Measurements from ENCODE around the gene RGR. TPM values are rescaled to one million over a fixed set of nuclear protein-coding genes. Genes with fewer than 3 reads are reported as not detected.
"Not testable (repeated sequence)": the region's sequence is repeated elsewhere in the genome, so short reads cannot be mapped to it uniquely, and the experiment has no call there.

The RGR gene
- total RNA-seq, 2 experiments from 2014 or later: not detected

DNA sequence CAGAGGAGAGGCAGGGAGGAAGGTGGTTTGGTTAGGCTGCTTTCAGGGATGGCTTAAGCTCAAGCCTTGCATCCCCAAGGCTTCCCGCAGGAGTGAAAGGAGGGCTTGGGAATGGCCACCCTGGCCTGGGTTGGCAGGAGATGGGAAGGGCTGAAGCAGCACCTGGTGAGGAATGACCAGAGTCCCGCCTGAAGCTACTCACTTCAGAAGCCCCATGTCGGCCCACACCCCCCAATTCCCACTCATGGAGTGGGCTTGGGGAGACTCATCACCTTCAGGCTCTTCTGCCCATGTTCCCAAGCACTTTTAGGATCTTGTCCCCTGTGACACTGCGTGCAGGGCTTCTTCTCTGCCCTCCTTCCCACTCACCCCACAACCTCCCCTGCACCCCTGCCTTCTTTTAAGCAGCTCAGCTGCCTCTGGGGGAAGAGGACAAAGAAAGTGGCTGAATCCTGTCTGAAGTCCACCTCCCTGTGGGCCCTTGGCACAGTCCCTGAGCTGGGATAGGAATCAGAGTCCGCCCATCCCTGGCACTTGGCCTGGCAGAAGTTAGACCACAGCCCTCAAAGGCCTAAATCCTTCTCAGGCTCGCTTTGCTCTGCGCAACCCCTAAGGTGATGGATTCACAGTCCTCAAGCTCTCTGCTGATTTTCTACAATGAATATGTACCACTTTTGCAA is 16.5 kb downstream of the RGR start:
- no peak for DNase-seq
- Mint-ChIP-seq H3K27ac (no peak overlapping the region), H3K36me3 (no peaks in the 10 kb centered on the region), H3K9me3 (no peaks in the 10 kb centered on the region), H3K4me3 (no peak overlapping the region), H3K4me1 (peaks cover 12% of the 10 kb centered on the region), H3K27me3 (peaks cover 35% of the 10 kb centered on the region)

DNA sequence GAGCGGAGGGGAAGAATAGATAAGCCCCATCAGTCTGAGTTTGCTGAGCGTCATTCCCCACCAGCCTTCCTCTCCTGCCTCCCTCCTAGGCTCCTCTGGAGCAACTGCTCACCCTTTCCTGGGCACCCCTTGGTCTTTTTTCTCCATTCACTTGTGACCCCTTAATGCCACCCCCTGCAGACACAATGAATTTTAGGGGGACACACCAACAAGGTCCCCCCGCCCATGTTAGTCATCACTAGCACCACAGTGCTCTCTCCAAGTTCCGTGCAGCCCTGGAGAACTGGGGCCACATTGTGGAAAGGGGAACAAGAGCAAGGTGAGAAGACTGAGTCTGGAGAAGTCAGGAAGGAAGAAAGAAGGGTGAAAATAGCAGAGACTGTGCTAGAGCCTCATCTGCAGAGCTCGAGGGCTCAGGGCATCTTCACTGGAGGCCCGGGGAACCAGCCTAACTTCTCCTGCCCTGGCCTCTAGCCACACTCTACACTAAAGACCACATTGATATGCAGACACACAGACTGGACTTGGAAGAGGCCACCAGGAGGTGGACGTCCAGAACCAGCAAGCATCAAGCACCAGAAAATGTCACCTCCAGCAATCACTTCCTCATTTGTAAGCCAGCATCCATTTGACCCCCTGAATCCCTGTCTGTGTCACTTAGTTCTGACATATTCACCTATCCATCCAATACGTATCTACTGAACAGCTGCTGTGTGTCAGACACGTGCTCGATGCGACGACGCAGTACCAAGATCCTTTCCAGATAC is 17.5 kb downstream of the RGR start:
- no peaks in the 10 kb centered on the region for H3K36me3 Mint-ChIP-seq
- no peak for DNase-seq
- no peak overlapping the region for H3K27ac Mint-ChIP-seq
- peaks cover 27% of the 10 kb centered on the region for H3K27me3 Mint-ChIP-seq
- H3K4me1 Mint-ChIP-seq: peaks cover 9% of the 10 kb centered on the region
- H3K9me3 Mint-ChIP-seq: no peaks in the 10 kb centered on the region
- H3K4me3 Mint-ChIP-seq: no peak overlapping the region

DNA sequence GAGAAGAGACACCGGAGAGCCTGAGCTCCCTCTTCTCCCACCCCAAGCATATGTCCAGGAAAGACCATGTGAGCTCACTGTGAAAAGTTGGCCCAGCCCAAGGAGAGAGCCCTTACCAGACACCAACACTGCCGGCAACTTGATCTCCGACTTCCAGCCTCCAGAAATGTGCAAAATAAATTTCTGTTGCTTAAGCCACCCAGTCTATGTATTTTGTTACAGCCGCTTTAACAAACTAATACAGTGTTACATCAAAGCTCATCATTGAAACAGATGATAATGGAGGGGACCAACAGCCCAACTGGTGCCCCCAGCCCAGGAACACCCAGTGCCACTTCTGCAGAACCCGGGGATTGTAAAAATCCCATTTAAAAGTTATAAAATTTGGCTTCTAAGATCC is 18.9 kb downstream of the RGR start:
- Mint-ChIP-seq H3K4me1 (peaks cover 12% of the 10 kb centered on the region), H3K9me3 (no peaks in the 10 kb centered on the region), H3K4me3 (no peak overlapping the region), H3K27ac (no peak overlapping the region), H3K27me3 (peaks cover 33% of the 10 kb centered on the region), H3K36me3 (no peaks in the 10 kb centered on the region)
- DNase-seq: no peak

DNA sequence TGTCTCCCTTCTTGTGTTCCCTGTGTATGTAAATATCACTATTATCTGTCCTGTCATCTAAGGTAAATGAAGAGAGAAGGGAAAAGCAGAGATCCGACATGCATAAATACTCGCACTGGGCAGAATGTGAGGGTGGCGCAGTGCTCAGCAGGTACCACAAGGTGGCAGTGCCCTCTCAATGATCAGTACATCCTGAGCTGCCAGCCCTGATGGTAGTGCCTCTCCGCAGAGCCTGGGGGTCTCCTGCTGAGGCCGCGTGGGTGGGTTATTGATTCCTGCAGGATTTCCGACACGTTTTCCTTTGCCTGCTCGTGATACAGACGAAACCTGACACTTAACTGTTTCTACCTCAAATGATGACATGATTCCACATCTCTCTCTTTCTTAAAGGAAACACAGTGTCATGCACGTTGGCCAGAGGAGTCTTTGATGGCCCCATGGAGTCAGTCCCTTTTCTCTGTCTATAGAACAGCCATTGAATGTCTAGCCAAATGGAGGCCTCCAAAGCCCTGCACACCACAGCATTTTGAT is 19.8 kb downstream of the RGR start:
- Mint-ChIP-seq H3K9me3 (no peaks in the 10 kb centered on the region), H3K27me3 (peaks cover 33% of the 10 kb centered on the region), H3K36me3 (no peaks in the 10 kb centered on the region), H3K27ac (no peak overlapping the region), H3K4me1 (peaks cover 12% of the 10 kb centered on the region), H3K4me3 (no peak overlapping the region)
- DNase-seq: peak; percentile 64

DNA sequence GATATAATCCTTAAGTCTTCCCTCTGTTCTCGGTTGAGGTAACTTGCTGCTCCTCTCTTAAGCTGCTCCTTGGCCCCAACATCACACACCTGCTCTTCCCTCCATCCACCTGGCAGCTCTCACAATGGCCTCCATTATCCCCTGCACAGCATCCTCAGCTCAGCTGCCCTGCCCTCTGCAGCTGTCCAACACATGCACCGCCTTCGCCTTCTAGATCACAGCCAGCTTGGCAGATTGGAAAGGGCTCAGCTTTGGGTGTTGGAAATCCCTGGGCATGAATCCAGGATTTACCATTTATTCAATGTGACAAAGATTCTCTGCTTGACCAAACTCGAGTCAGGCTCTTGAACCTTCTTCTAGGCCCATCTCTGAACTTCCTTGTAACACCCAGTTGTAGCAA is 20.6 kb downstream of the RGR start:
- H3K27me3 Mint-ChIP-seq: peaks cover 27% of the 10 kb centered on the region
- H3K27ac Mint-ChIP-seq: no peak overlapping the region
- H3K9me3 Mint-ChIP-seq: no peaks in the 10 kb centered on the region
- no peak overlapping the region for H3K4me3 Mint-ChIP-seq
- peaks cover 12% of the 10 kb centered on the region for H3K4me1 Mint-ChIP-seq
- DNase-seq: no peak
- H3K36me3 Mint-ChIP-seq: no peaks in the 10 kb centered on the region

DNA sequence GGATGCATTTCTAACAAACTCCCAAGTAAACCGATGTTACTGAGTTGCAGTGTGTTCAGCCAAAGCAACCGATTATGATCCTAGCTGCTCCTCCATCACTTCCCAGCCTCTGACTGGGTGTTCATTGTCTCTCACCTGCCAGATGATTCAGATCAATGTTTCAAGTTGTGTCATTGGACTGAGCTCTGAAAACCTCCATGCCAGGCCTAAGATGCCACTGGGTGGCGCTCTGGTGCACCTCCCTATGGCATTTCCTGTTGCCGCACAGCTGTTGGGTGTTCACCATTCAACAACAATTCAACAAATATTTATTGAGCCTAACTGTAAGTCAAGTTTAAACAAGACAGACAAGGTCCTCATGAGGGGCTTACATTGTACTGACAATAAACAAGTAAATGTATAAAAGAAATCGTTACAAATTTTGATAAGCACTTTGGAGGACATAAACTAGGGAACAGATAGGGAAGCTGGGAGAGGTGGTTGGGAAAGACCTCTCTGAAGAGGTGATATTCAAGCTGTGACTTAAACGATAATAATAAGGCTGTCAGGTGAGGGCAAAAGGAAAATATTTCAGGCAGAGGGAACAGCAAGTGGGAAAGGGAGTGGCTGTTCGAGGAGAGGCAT is 22.8 kb downstream of the RGR start:
- peak; percentile 67 for DNase-seq
- Mint-ChIP-seq H3K9me3 (no peaks in the 10 kb centered on the region), H3K4me3 (no peak overlapping the region), H3K4me1 (peaks cover 15% of the 10 kb centered on the region), H3K27me3 (peaks cover 24% of the 10 kb centered on the region), H3K36me3 (no peaks in the 10 kb centered on the region), H3K27ac (no peak overlapping the region)

DNA sequence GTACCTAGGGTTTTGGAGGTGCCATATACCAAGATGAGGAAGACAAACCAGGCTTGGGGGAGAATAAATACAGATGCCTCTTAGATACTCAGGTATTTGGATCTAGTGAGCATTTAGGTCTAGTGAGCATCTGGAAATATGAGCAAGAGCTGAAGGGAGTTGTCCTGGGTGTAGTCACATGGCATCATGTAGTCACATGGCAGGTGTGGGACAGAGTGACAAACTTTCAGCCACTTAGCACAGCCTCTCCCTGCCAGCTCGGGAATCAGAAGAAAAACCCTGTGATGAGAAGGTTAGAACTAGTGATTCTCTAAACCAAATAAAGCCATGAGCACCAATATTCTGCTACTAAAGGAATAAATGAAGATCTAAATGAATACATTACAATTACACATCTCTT is 24.3 kb downstream of the RGR start:
- DNase-seq: no peak
- Mint-ChIP-seq H3K27ac (no peak overlapping the region), H3K4me3 (no peak overlapping the region), H3K4me1 (peaks cover 15% of the 10 kb centered on the region), H3K9me3 (no peaks in the 10 kb centered on the region), H3K36me3 (no peaks in the 10 kb centered on the region), H3K27me3 (peaks cover 15% of the 10 kb centered on the region)

DNA sequence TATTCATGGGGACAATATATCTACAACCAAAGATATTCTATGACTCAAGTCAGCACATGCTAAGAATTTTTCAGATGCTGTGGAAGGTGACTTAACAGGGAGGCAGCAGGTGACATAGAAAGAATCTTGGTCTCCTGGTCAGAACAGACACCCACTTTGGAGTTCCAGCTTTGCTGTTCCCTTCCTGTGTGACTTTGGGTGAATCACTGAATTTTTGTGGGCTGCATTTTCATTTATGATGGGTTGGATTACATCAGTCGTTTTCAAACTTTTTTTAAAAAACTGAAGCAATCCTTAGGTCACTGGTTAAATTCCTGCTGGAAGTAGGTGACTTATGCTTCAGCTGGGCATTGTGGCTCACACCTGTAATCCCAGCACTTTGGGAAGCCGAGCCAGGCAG is 24.9 kb downstream of the RGR start:
- DNase-seq: no peak

DNA sequence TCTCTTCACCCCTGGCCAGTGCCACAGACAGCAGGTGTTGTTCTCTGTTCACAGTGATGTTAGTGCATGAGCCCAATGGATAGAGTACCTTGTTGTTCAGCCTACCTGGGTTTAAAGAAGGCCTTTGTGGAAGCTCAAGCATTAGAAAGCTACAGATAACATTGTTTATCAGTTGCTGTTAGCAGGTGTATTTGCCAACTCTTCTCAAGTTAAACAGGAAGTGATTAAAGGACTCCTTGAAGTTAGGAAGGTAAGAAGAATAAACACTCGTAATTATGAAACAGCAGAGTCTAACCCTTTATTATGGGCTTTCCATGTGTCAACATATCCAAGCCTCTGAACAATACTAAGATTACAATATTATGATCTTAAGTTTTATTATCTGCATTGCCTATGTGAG is 25.9 kb downstream of the RGR start:
- no peaks in the 10 kb centered on the region for H3K9me3 Mint-ChIP-seq
- no peaks in the 10 kb centered on the region for H3K36me3 Mint-ChIP-seq
- H3K4me3 Mint-ChIP-seq: no peak overlapping the region
- peaks cover 7% of the 10 kb centered on the region for H3K4me1 Mint-ChIP-seq
- peaks cover 11% of the 10 kb centered on the region for H3K27me3 Mint-ChIP-seq
- H3K27ac Mint-ChIP-seq: no peak overlapping the region
- no peak for DNase-seq

More for the DNA sequence above, 24.9 kb downstream of the RGR start:
- Mint-ChIP-seq H3K9me3 (no peaks in the 10 kb centered on the region), H3K27me3 (peaks cover 11% of the 10 kb centered on the region), H3K36me3 (no peaks in the 10 kb centered on the region), H3K27ac (no peak overlapping the region), H3K4me1 (peaks cover 11% of the 10 kb centered on the region), H3K4me3 (no peak overlapping the region)

DNA sequence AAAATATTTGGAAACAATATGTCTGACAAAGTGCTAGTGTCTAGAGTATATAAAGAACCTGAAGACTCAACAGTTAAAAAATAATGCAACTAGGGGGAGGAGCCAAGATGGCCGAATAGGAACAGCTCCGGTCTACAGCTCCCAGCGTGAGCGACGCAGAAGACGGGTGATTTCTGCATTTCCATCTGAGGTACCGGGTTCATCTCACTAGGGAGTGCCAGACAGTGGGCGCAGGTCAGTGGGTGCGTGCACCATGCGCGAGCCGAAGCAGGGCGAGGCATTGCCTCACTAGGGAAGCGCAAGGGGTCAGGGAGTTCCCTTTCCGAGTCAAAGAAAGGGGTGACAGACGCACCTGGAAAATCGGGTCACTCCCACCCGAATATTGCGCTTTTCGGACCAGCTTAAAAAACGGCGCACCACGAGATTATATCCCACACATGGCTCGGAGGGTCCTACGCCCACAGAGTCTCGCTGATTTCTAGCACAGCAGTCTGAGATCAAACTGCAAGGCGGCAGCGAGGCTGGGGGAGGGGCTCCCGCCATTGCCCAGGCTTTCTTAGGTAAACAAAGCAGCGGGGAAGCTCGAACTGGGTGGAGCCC is 35.1 kb downstream of the RGR start:
- not testable (repeated sequence) for H3K9me3 Mint-ChIP-seq, H3K36me3 Mint-ChIP-seq, H3K4me1 Mint-ChIP-seq, H3K27ac Mint-ChIP-seq, DNase-seq, H3K4me3 Mint-ChIP-seq
- H3K27me3 Mint-ChIP-seq: peaks cover 29% of the 10 kb centered on the region

DNA sequence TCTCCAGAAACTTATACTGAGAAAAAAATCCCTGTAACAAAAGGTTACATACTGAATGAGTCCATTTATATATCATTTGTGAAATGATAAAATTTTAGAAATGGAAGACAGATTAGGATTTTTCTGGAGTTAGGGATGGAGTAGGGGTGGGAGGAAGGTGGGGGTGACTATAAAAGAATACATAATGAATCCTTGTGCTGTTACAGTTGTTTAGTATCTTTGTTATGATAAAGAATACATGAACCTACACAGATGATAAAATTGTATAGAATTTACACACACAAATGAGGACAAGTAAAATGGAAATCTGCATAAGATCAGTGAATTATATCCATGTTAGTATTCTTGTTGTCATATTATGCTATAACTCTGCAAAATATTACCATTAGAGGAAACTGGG is 41.8 kb downstream of the RGR start:
- Mint-ChIP-seq H3K4me1 (no peaks in the 10 kb centered on the region), H3K27ac (no peak overlapping the region), H3K9me3 (no peaks in the 10 kb centered on the region), H3K36me3 (no peaks in the 10 kb centered on the region), H3K27me3 (no peaks in the 10 kb centered on the region), H3K4me3 (no peak overlapping the region)
- no peak for DNase-seq

DNA sequence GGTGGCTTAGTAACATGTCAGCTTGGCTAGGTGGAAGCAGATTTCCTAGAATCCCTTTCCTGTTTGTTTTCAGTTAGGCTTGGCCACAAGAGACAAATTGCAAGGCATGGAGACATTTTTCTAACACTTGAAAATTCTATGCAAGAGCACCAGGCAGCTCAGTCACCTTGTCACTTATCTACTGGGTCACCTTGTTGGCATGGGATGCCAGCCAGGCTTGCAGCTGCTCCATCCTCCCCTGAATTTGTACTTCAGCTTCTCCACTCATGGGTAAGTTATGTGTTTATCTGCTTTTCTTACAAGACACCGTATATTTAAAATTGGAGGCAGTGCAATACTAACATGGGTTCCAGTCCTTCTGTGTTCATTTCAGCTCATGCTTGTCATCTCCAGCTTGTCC is 43.3 kb downstream of the RGR start:
- no peak overlapping the region for H3K4me3 Mint-ChIP-seq
- no peaks in the 10 kb centered on the region for H3K27me3 Mint-ChIP-seq

DNA sequence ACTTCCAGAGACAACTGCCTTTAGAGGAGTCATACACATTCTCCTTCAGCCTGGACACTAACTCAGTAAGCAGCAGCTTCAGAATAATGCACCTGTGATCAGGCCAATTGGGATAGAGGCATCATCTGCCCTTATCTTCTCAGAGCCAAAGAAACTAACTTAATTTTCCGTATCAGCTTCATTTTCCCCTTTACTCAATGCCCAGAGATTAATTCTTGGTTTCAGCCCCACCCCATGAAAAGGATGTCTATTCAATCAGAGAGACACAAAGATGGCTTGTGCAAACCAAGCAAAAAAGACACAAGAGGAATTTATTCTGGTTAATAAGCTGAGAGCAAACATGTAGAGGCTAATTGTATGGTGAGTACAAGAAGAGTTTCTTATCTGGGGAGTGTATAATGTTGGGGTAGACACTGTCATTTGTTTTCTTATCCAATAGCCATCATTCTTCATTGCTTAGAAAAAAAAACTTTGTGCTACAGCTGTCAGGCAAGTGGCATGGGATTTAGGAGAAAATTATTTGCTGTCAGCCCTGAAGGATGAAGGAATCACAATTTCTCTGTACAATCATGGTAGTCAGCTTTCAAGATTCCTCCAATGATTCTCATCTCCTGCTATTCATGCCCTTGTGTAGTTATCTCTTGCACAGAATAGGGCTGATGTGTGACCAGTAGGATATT is 44.8 kb downstream of the RGR start:
- H3K36me3 Mint-ChIP-seq: no peaks in the 10 kb centered on the region
- no peak overlapping the region for H3K27ac Mint-ChIP-seq
- no peak for DNase-seq
- no peaks in the 10 kb centered on the region for H3K27me3 Mint-ChIP-seq
- H3K4me1 Mint-ChIP-seq: peaks cover 12% of the 10 kb centered on the region
- H3K9me3 Mint-ChIP-seq: no peaks in the 10 kb centered on the region
- no peak overlapping the region for H3K4me3 Mint-ChIP-seq

More for the DNA sequence above, 43.3 kb downstream of the RGR start:
- no peaks in the 10 kb centered on the region for H3K9me3 Mint-ChIP-seq
- H3K36me3 Mint-ChIP-seq: no peaks in the 10 kb centered on the region
- H3K4me1 Mint-ChIP-seq: no peaks in the 10 kb centered on the region
- DNase-seq: no peak
- no peak overlapping the region for H3K27ac Mint-ChIP-seq

DNA sequence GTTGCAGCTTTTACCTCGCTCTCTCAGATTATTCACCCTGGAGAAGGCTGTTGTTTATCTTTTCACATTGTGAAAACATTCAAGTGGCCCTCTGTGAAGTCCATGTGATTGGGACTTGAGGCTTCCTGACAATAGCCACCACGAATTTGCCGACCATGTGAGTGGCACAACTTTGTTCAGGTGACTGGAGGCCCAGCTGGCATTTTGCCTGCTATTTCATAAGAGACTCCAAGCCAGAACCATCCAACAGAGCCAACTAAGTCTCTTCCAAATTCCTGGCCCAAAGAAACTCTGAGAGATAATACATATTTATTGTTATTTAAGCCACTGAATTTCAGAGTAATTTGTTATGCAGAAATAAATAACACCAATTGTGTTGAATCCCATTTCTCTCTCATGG is 45.4 kb downstream of the RGR start:
- no peaks in the 10 kb centered on the region for H3K36me3 Mint-ChIP-seq
- H3K4me1 Mint-ChIP-seq: peaks cover 16% of the 10 kb centered on the region
- no peak for DNase-seq
- no peak overlapping the region for H3K27ac Mint-ChIP-seq
- no peaks in the 10 kb centered on the region for H3K27me3 Mint-ChIP-seq
- H3K9me3 Mint-ChIP-seq: no peaks in the 10 kb centered on the region
- H3K4me3 Mint-ChIP-seq: no peak overlapping the region

DNA sequence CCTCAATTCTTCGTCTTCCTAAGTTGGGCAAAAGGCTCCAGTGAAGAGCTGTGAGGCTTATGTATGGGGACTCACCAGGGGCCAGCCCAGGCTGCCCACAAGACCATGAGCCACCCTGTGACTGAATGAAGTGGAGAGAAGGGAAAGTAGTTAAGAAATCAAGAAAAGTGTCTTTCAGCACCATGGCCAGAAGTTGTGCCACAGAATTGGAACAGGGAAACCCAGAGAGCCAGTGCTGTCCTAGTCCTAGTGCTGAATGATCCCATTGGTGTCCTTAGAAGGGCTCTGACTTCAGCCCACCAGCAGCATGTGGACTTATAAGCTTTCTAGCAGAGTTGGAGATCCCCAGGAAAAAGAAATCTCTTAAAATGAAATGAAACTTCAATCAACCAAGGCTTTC is 46.5 kb downstream of the RGR start:
- Mint-ChIP-seq H3K4me3 (no peak overlapping the region), H3K27me3 (no peaks in the 10 kb centered on the region), H3K27ac (no peak overlapping the region), H3K36me3 (no peaks in the 10 kb centered on the region), H3K9me3 (no peaks in the 10 kb centered on the region), H3K4me1 (peaks cover 17% of the 10 kb centered on the region)
- no peak for DNase-seq
